Hepatocyte (in vitro differentiated cells): ENCODE results near the gene PHF11.

Experiments used
- EZH2phosphoT487 ChIP-seq: fragments of 200-600 bp; sonication (generic); IDR thresholded peaks from one replicate; pipeline ENCODE4 v1.6.1; 2018; ENCODE audit warnings: antibody characterized with exemption, mild to moderate bottlenecking, low read depth, moderate library complexity; ENCODE audit not compliant: unreplicated experiment, severe bottlenecking
- TF ChIP-seq, protein P1 (sequence below): fragments of 200-600 bp; sonication (generic); IDR thresholded peaks from 2 replicates; pipeline ENCODE4 v1.5.1; 2016; ENCODE audit warnings: antibody characterized with exemption, mild to moderate bottlenecking; ENCODE audit not compliant: poor library complexity

DNA sequence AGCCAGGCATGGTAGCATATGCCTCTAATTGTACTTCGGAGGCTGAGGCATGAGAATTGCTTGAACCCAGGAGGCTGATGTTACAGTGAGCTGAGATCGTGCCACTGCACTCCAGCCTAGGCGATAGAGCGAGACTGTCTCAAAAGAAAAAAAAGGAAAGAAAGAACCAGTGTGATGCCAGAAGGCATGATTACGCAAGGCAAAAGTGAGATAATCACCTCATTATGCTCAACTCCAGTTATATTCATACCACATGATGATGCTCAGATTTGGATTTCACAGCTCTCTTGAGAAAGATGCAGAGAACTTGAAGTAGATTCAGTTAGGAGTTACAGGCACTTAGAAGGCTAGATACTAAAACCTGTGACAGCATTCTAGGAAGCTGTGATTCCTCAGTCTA is 67.8 kb downstream of the PHF11 start:
- TF ChIP-seq EZH2phosphoT487, result no peak
- TF ChIP-seq, protein P1, sequence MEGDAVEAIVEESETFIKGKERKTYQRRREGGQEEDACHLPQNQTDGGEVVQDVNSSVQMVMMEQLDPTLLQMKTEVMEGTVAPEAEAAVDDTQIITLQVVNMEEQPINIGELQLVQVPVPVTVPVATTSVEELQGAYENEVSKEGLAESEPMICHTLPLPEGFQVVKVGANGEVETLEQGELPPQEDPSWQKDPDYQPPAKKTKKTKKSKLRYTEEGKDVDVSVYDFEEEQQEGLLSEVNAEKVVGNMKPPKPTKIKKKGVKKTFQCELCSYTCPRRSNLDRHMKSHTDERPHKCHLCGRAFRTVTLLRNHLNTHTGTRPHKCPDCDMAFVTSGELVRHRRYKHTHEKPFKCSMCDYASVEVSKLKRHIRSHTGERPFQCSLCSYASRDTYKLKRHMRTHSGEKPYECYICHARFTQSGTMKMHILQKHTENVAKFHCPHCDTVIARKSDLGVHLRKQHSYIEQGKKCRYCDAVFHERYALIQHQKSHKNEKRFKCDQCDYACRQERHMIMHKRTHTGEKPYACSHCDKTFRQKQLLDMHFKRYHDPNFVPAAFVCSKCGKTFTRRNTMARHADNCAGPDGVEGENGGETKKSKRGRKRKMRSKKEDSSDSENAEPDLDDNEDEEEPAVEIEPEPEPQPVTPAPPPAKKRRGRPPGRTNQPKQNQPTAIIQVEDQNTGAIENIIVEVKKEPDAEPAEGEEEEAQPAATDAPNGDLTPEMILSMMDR, result no peak
